IPS-20b (cell line): Measurements from ENCODE around the gene TOMM40L.
A peak's percentile ranks its signal among the peaks of the same experiment; 100 is the strongest.
"Not testable (repeated sequence)": the region's sequence is repeated elsewhere in the genome, so short reads cannot be mapped to it uniquely, and the experiment has no call there.

Source experiments
- H3K27ac ChIP-seq: one replicate; pipeline ENCODE4 v1.5.1; 2013; ENCODE audit warnings: low read length
- H3K27me3 ChIP-seq: 2 replicates; pipeline ENCODE4 v1.6.1; 2013; ENCODE audit warnings: mild to moderate bottlenecking, low read length, inconsistent platforms; ENCODE audit not compliant: insufficient read depth
- H3K36me3 ChIP-seq: 2 replicates; pipeline ENCODE4 v1.6.1; 2013; ENCODE audit warnings: low read depth, mild to moderate bottlenecking, inconsistent platforms, low read length, moderate library complexity; ENCODE audit not compliant: insufficient read depth
- H3K4me1 ChIP-seq: 2 replicates; pipeline ENCODE4 v1.6.1; 2013; ENCODE audit warnings: mild to moderate bottlenecking, control low read depth, inconsistent platforms, low read length, moderate library complexity; ENCODE audit not compliant: insufficient read depth
- H3K4me3 ChIP-seq: 2 replicates; pipeline ENCODE4 v1.5.1; 2013; ENCODE audit warnings: mild to moderate bottlenecking, low read length, inconsistent platforms
- H3K9ac ChIP-seq: 2 replicates; pipeline ENCODE4 v1.6.1; 2013; ENCODE audit warnings: low read depth, mild to moderate bottlenecking, inconsistent platforms, low read length, moderate library complexity
- H3K9me3 ChIP-seq: 2 replicates; pipeline ENCODE4 v1.6.1; 2013; ENCODE audit warnings: mild to moderate bottlenecking, low read depth, low read length, inconsistent platforms; ENCODE audit not compliant: insufficient read depth

Gene TOMM40L

GRCh38 chr1:161250100-161250499, 24.2 kb downstream of the TOMM40L start:
- not testable (repeated sequence) for H3K27ac ChIP-seq, H3K36me3 ChIP-seq, H3K9me3 ChIP-seq, H3K9ac ChIP-seq, H3K27me3 ChIP-seq, H3K4me1 ChIP-seq, H3K4me3 ChIP-seq

GRCh38 chr1:161250829-161251228, 25.0 kb downstream of the TOMM40L start:
- Histone ChIP-seq H3K27me3 (no peaks in the 10 kb centered on the region), H3K36me3 (no peaks in the 10 kb centered on the region), H3K9me3 (no peaks in the 10 kb centered on the region), H3K4me3 (no peak overlapping the region), H3K9ac (no peak overlapping the region), H3K27ac (no peak overlapping the region), H3K4me1 (no peaks in the 10 kb centered on the region)

- Histone ChIP-seq H3K4me1 (no peaks in the 10 kb centered on the region), H3K4me3 (no peak overlapping the region), H3K9ac (no peak overlapping the region), H3K27me3 (no peaks in the 10 kb centered on the region), H3K27ac (no peak overlapping the region), H3K36me3 (no peaks in the 10 kb centered on the region), H3K9me3 (peaks cover under 1% of the 10 kb centered on the region; the same call in 1 of the 2 replicates)
Measured at GRCh38 chr1:161251579-161251978, 25.7 kb downstream of the TOMM40L start.

- peaks cover 13% of the 10 kb centered on the region for H3K9me3 ChIP-seq
- H3K36me3 ChIP-seq, H3K9ac ChIP-seq, H3K4me1 ChIP-seq, H3K4me3 ChIP-seq, H3K27ac ChIP-seq: not testable (repeated sequence)
- peaks cover 31% of the 10 kb centered on the region for H3K27me3 ChIP-seq
Measured at GRCh38 chr1:161255302-161255701, 29.4 kb downstream of the TOMM40L start.

- not testable (repeated sequence) for H3K9ac ChIP-seq, H3K4me3 ChIP-seq, H3K27ac ChIP-seq, H3K4me1 ChIP-seq, H3K36me3 ChIP-seq
- peaks cover 38% of the 10 kb centered on the region for H3K27me3 ChIP-seq
- peaks cover 13% of the 10 kb centered on the region for H3K9me3 ChIP-seq
Measured at GRCh38 chr1:161255955-161256520, 30.2 kb downstream of the TOMM40L start.

- not testable (repeated sequence) for H3K9ac ChIP-seq, H3K36me3 ChIP-seq, H3K4me3 ChIP-seq, H3K4me1 ChIP-seq, H3K27ac ChIP-seq
- H3K9me3 ChIP-seq = peaks cover 13% of the 10 kb centered on the region
- H3K27me3 ChIP-seq = peaks cover 47% of the 10 kb centered on the region
Measured at GRCh38 chr1:161257109-161257508, 31.2 kb downstream of the TOMM40L start.

- Histone ChIP-seq H3K27ac (no peak within 1 kb of the TSS), H3K9ac (no peak within 1 kb of the TSS), H3K27me3 (peaks cover 47% of the 10 kb centered on the region), H3K4me1 (peaks cover 7% of the 10 kb centered on the region), H3K9me3 (peaks cover 13% of the 10 kb centered on the region), H3K4me3 (peak within 1 kb of the TSS; percentile 65), H3K36me3 (no peaks in the 10 kb centered on the region)
Measured at GRCh38 chr1:161258439-161259344, 32.8 kb downstream of the TOMM40L start, which contains the start of gene PCP4L1. Gene PCP4L1, plus strand, starts transcription at chr1:161258745. Its CDS starts 230 bp downstream, at chr1:161258975.

GRCh38 chr1:161259345-161259702, 33.5 kb downstream of the TOMM40L start:
- Histone ChIP-seq H3K9me3 (peaks cover 13% of the 10 kb centered on the region), H3K9ac (no peak overlapping the region), H3K36me3 (no peaks in the 10 kb centered on the region), H3K4me3 (peak overlapping the region; percentile 65; the same call in 1 of the 2 replicates), H3K27me3 (peaks cover 47% of the 10 kb centered on the region), H3K27ac (no peak overlapping the region), H3K4me1 (peaks cover 7% of the 10 kb centered on the region)

- peaks cover 47% of the 10 kb centered on the region for H3K27me3 ChIP-seq
- H3K4me1 ChIP-seq = peaks cover 7% of the 10 kb centered on the region
- no peaks in the 10 kb centered on the region for H3K36me3 ChIP-seq
- H3K4me3 ChIP-seq = no peak overlapping the region
- H3K27ac ChIP-seq = no peak overlapping the region
- peaks cover 13% of the 10 kb centered on the region for H3K9me3 ChIP-seq
- H3K9ac ChIP-seq = no peak overlapping the region
Measured at GRCh38 chr1:161259765-161260164, 33.9 kb downstream of the TOMM40L start.

- H3K27me3 ChIP-seq = peaks cover 47% of the 10 kb centered on the region
- H3K4me3 ChIP-seq = no peak overlapping the region
- H3K9ac ChIP-seq = no peak overlapping the region
Measured at GRCh38 chr1:161260376-161261260, 34.8 kb downstream of the TOMM40L start.

More at GRCh38 chr1:161260376-161261260, 34.8 kb downstream of the TOMM40L start:
- Histone ChIP-seq H3K4me1 (peaks cover 7% of the 10 kb centered on the region), H3K36me3 (no peaks in the 10 kb centered on the region), H3K27ac (no peak overlapping the region), H3K9me3 (peaks cover 13% of the 10 kb centered on the region)
